A673 (cell line): ENCODE results near the gene HSP90AB1.

ENCODE experiments used
- CTCF ChIP-seq: fragments of 300-800, 200-600 bp; sonication (generic); conservative IDR thresholded peaks from 2 replicates; pipeline ENCODE4 v1.5.1; 2017; ENCODE audit warnings: low read depth, mild to moderate bottlenecking, antibody characterized with exemption, low read length, moderate library complexity, mixed read lengths
- EZH2 ChIP-seq: fragments of 200-600 bp; sonication (generic); IDR thresholded peaks from 2 replicates; pipeline ENCODE4 v1.6.1; 2017; ENCODE audit warnings: borderline replicate concordance, low read depth, mild to moderate bottlenecking, mixed read lengths, antibody characterized with exemption, low read length; ENCODE audit not compliant: poor library complexity, severe bottlenecking

DNA sequence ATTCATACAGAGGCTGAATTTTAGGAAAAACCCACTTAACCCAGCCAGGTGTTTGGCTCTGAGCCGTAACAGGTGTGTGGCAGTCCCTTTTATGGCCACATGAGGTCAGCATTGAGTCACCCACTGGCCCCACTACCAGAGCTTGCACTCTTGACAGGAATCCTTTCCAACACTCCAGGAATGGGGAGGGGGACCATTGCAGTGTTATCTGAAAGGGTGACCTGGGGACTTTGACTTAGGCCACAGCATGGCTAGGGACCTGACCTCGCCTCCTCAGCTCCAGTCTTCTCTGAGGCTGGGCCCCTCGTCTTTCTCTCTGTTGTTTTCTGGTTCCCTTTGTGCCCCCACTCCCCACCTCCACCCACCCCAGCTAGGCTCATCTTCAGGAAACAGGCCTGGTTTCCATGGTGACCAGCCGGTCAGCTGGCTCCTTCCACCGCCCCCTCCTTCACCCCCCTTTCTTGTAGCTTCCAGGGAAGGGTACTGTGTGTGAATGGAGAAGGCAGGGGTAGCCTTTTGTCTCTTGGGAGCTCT, 21.3 kb downstream of the HSP90AB1 start:
- TF ChIP-seq EZH2 (no peak), CTCF (peak; percentile 94)
